HCT116 (cell line): ENCODE measurements around the gene HDAC1. TPM values are rescaled to one million over a fixed set of nuclear protein-coding genes. Genes with fewer than 3 reads are reported as not detected.

ENCODE experiments used
- total RNA-seq: library from RNA; stranded (reverse); gene quantifications from one replicate; pipeline ENCODE4 v1.2.1, GENCODE V29; 2021; ENCODE audit not compliant: unreplicated experiment

HDAC1 gene
- total RNA-seq, 1 experiment from 2014 or later: 232 TPM

Other genes with a start within 250 kb of the HDAC1 start
- 22.8 TPM for gene TMEM39B, start 219.1 kb upstream of the HDAC1 start, total RNA-seq
- 79.9 TPM for gene KPNA6, start 184.0 kb upstream of the HDAC1 start, total RNA-seq
- 37.2 TPM for gene TXLNA, start 112.4 kb upstream of the HDAC1 start, total RNA-seq
- gene CCDC28B, start 91.5 kb upstream of the HDAC1 start, total RNA-seq: 5.9 TPM
- 4.7 TPM for gene IQCC, start 86.4 kb upstream of the HDAC1 start, total RNA-seq
- 0.27 TPM for gene DCDC2B, start 83.0 kb upstream of the HDAC1 start, total RNA-seq
- gene TMEM234, start 69.7 kb upstream of the HDAC1 start, total RNA-seq: 12.3 TPM
- 323 TPM for gene EIF3I, start 69.7 kb upstream of the HDAC1 start, total RNA-seq
- gene FAM167B, start 44.9 kb upstream of the HDAC1 start, total RNA-seq: 0.42 TPM
- 0.79 TPM for gene LCK, start 40.8 kb upstream of the HDAC1 start, total RNA-seq
- gene MARCKSL1, start 44.1 kb downstream of the HDAC1 start, total RNA-seq: 127 TPM
- gene FAM229A, start 70.4 kb downstream of the HDAC1 start, total RNA-seq: 16.1 TPM
- 1.6 TPM for gene TSSK3, start 70.5 kb downstream of the HDAC1 start, total RNA-seq
- 47.0 TPM for gene BSDC1, start 102.4 kb downstream of the HDAC1 start, total RNA-seq
- 0.25 TPM for gene ZBTB8B, start 173.0 kb downstream of the HDAC1 start, total RNA-seq
- gene ZBTB8A, start 247.3 kb downstream of the HDAC1 start, total RNA-seq: 9.7 TPM